Muscle of leg (tissue), 11 donors: Measurements from ENCODE around the gene USF1. TPM values are rescaled to one million over a fixed set of nuclear protein-coding genes. Genes with fewer than 3 reads are reported as not detected.

Experiments used
- DNase-seq: peaks from one replicate; pipeline ENCODE4 v3.0.0; 2013
- H3K27ac ChIP-seq: one replicate; pipeline ENCODE4 v1.5.1; 2013; ENCODE audit warnings: mild to moderate bottlenecking, low read length, control low read depth
- H3K27me3 ChIP-seq: one replicate; pipeline ENCODE4 v1.6.1; 2013; ENCODE audit warnings: low read length; ENCODE audit not compliant: control insufficient read depth, insufficient read depth
- H3K36me3 ChIP-seq: one replicate; pipeline ENCODE4 v1.6.1; 2013; ENCODE audit warnings: low read length; ENCODE audit not compliant: control insufficient read depth, insufficient read depth
- H3K4me1 ChIP-seq: one replicate; pipeline ENCODE4 v1.6.1; 2013; ENCODE audit warnings: low read length; ENCODE audit not compliant: control insufficient read depth, insufficient read depth
- H3K4me3 ChIP-seq: one replicate; pipeline ENCODE4 v1.5.1; 2013; ENCODE audit warnings: low read length, control low read depth
- H3K9me3 ChIP-seq: replicated peaks from 2 replicates; pipeline ENCODE4 v1.6.1; 2013; ENCODE audit warnings: low read depth, low read length; ENCODE audit not compliant: control insufficient read depth
- WGBS: methylation state at CpG from one replicate; pipeline ENCODE4 v1.1.5; 2013; ENCODE audit warnings: missing lambda C conversion rate; ENCODE audit not compliant: insufficient coverage; 5-methylcytosine and 5-hydroxymethylcytosine counted together
- polyA plus RNA-seq, 8 donors: library from polyadenylated mRNA; unstranded; fragments of 120-200 nt; gene quantifications; one replicate each; pipeline versions ENCODE4 v1.2.1 to v1.2.3, GENCODE V29; 2013; ENCODE audit warnings: inconsistent platforms in 1 of 8, low replicate concordance in 1 of 8; ENCODE audit not compliant: insufficient read length in 8 of 8, insufficient read depth in 1 of 8
- total RNA-seq: library from RNA; stranded (reverse); fragments of 120-200 nt; gene quantifications from one replicate; pipeline ENCODE4 v1.2.4, GENCODE V29; 2013

USF1 gene
- total and polyA plus RNA-seq, 9 donors: 34.9 to 46.9 (median 38.2) TPM

DNA sequence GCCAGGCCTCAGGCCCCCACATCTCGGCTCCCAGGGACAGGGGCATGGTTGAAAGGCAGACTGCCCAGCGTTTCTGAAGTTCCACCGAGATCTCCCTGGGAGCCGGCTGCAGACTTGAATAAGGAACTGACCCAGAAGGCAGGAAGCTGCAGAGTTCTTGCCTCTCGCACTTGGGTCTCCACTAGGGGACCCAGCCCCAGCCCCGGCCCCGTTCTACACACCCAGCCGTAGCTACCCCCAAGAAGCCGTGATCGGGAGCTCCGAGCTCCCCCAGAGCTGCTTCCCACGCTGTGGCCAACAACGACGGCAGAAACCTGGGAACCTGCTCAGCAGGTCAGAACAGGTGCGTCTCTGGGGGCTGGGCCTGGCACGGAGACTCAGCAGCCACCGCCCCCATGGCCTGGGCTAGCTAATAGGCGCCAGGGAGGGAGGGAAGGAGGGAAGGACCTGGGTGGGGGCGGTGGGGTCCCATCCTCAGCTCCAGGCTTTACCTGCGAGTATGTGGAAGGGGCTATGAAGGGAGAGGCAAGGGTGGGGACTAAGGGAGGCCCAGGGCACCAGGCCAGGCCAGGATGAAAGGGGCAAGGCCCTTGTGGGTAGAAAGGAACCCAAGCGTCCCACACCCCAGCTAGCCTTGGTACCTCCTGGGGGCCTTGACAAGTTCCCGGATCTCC lies 43.6 kb upstream of the USF1 start, which contains the start of gene NECTIN4:
NECTIN4 (minus strand) TSS at position 308 of the 674 bp plus-strand sequence; CDS start at position 46, 262 bp downstream.
- no peaks in the 10 kb centered on the region for H3K9me3 ChIP-seq
- no peak for DNase-seq
- H3K4me3 ChIP-seq: no peak within 1 kb of the TSS
- H3K4me1 ChIP-seq: no peaks in the 10 kb centered on the region
- H3K27me3 ChIP-seq: no peaks in the 10 kb centered on the region
- H3K27ac ChIP-seq: no peak within 1 kb of the TSS
- no peaks in the 10 kb centered on the region for H3K36me3 ChIP-seq
- WGBS: 47% methylated on average over 18 of the region's 22 CpGs

DNA sequence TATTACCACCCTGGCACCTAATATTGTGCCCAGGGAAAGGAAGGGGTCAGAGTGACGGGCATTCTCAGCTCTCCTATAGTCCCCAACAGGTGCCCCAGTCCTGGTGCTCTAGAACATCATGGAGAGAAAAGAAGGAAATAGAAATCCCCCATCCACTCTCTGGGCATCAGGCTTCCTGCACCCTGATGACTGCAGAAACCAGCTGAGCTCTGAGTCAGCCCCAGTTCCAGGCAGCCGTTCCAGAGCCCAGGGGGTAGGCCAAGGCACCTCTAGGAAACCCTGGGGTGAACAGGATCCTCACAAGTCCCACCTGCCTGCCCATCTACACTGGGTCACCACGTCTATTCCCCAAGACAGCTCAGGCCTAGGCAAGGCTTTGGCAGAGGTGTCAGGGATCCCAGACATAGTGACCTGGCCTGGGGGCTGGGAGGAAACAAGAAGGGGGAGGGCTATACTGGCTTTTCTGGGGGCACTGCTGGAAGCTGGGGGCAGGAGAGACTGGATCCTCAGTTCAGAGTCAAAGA lies 42.9 kb upstream of the USF1 start:
- no peak overlapping the region for H3K27ac ChIP-seq

DNA sequence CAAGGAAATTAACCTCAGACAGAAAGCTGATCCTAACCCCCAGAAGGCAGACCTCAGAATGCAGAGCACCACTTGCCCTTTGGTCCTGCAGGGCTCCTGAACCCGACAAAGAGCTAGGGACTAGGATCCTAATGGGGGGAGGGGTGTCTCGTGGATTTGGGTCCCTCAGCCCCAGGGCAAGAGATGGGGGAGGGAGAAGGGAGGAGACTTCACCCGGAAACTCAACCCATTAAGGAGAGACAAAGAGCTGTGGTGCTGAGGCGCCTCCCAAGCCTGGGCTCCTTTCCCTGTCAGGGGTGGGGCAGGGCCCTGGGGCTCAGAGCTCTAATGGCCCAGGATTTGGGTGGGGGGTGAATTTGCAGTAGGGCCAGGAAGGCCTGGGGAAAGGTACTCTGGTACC lies 40.7 kb upstream of the USF1 start:
- Histone ChIP-seq H3K27me3 (no peaks in the 10 kb centered on the region), H3K4me3 (no peak overlapping the region), H3K27ac (no peak overlapping the region), H3K9me3 (no peaks in the 10 kb centered on the region), H3K4me1 (no peaks in the 10 kb centered on the region), H3K36me3 (no peaks in the 10 kb centered on the region)
- WGBS: 57% methylated on average over 3 of the region's 4 CpGs
- DNase-seq: no peak

More for the DNA sequence above, 42.9 kb upstream of the USF1 start:
- H3K27me3 ChIP-seq: no peaks in the 10 kb centered on the region
- no peak for DNase-seq
- WGBS: 67% methylated on average over 1 of the region's 3 CpGs
- no peaks in the 10 kb centered on the region for H3K9me3 ChIP-seq
- H3K36me3 ChIP-seq: no peaks in the 10 kb centered on the region
- H3K4me3 ChIP-seq: no peak overlapping the region
- H3K4me1 ChIP-seq: no peaks in the 10 kb centered on the region

DNA sequence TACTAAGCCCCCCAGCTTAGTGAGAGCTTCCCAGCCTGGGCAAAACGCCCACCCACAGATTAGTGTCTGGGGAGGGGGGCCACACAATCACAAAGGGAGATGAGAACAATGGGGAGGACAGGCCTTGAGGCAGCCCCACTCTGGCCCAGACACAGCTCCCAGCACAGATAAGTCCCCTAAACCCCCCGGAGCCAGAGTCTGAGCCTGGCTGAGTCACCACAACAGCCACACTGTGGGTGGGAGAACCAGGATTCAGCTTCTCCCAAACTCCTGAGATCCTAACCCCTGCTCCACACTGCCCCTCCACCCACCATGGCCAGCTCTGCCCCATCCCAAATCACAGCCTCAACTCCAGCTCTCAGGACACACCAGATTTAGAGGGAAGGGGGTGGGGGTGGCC lies 39.4 kb upstream of the USF1 start:
- no peaks in the 10 kb centered on the region for H3K4me1 ChIP-seq
- no peak for DNase-seq
- WGBS: no CpG with 5 or more reads among the region's 2 CpGs
- H3K27ac ChIP-seq: no peak overlapping the region
- no peak overlapping the region for H3K4me3 ChIP-seq
- no peaks in the 10 kb centered on the region for H3K36me3 ChIP-seq
- no peaks in the 10 kb centered on the region for H3K9me3 ChIP-seq
- H3K27me3 ChIP-seq: peaks cover under 1% of the 10 kb centered on the region

DNA sequence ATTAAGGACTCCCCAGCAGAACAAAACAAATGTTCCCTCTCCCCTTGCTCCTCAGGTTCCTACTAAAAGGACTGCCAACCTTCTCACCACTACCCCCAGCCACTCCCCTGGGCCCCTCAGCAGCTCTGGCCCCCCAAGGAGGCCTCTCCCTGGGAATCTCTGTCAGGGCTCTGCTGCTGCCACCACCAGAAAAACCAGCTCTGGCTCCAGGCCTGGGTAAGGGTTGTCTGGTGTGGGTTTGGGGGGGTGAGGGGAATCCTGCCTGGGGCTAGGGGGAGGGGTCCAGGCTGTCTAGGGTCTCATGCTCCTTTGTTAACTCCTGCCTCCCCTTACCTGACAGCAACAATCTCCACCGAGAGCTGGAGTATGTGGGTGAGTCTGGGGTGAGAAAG lies 38.8 kb upstream of the USF1 start:
- Histone ChIP-seq H3K36me3 (no peaks in the 10 kb centered on the region), H3K4me1 (no peaks in the 10 kb centered on the region), H3K4me3 (no peak overlapping the region), H3K9me3 (no peaks in the 10 kb centered on the region), H3K27me3 (peaks cover 6% of the 10 kb centered on the region), H3K27ac (no peak overlapping the region)
- WGBS: no CpG with 5 or more reads among the region's 1 CpG
- no peak for DNase-seq

DNA sequence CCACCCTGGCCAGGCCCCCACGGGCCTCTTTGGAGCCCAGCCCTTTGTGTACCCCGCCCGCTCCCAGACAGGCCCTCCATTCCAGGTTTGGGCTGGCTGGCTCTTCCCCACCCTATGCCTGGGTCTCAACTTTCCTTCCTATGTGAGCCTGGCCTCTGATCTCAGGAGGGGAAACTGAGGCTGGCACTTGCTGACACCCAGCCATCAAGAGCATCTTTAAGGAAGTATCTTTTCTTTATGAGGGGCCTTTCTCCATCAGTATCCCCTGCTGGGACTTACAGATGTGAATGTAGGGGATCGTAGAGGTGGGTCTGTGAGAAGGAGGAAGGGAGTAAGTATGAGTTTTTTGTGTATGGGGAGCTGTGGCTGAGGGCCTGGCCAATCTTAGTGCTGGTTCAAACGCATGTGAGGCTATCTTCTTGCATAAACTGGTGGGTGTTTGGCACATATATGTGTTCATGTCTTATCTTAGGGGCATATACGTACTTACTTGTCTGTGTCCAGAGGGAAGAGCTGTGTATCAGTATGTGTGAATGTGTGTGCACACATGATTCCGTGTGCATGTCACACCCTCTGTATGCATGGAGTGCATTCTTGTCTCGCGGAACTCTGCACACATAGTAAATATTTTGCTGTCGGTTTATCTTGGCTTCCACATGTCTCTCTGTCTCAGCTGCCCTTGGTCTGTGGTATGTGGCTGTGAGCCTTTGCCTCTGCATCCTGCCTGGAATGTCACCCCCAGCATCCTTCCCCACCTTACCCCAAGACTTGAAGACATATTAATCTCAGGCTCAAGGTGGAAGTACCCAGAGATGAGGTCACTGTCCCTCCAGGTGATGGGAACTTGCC lies 38.2 kb upstream of the USF1 start:
- WGBS: 65% methylated on average over 3 of the region's 10 CpGs
- H3K4me1 ChIP-seq: no peaks in the 10 kb centered on the region
- no peak for DNase-seq
- H3K9me3 ChIP-seq: no peaks in the 10 kb centered on the region
- H3K27ac ChIP-seq: no peak overlapping the region
- peaks cover 13% of the 10 kb centered on the region for H3K27me3 ChIP-seq
- H3K36me3 ChIP-seq: no peaks in the 10 kb centered on the region
- H3K4me3 ChIP-seq: no peak overlapping the region

DNA sequence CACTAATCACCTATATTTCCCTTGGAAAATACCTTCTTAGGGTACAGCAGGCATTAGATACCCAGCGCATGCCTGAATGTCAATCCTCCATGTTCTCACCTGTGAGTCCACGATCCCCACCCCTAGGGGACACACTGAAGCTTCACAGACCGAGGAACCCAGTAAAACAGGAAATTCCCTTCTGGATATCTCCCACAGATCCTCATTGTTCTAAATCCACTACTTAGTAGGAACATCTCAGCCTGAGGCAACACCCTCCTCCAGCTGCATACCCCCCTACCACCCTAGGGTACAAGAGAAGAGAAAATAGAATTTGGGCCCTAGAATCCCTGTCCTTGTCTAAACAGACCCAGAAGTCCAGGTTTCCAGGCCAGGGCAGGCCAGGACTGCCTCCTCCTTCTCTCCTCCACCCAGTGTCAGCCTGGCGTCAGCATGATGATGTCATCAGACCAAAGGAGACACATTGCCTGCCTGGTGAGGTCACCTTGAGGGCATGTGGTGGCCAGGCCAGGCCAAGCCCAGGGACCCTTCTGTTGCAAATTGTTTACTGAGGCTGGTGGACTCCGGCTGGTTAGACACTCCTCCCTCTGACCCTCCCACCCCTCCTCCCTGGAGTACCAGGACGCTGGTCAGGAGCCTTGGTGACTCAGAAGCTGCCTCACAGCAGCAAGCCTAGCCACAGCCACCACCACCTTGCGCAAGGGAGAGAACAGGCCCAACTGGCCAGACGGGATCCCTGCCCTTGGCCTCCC lies 37.4 kb upstream of the USF1 start:
- H3K27ac ChIP-seq: no peak overlapping the region
- H3K4me3 ChIP-seq: no peak overlapping the region
- no peaks in the 10 kb centered on the region for H3K36me3 ChIP-seq
- H3K27me3 ChIP-seq: peaks cover 13% of the 10 kb centered on the region
- no peaks in the 10 kb centered on the region for H3K4me1 ChIP-seq
- DNase-seq: no peak
- no peaks in the 10 kb centered on the region for H3K9me3 ChIP-seq
- 65% methylated on average over 6 of the region's 8 CpGs for WGBS

DNA sequence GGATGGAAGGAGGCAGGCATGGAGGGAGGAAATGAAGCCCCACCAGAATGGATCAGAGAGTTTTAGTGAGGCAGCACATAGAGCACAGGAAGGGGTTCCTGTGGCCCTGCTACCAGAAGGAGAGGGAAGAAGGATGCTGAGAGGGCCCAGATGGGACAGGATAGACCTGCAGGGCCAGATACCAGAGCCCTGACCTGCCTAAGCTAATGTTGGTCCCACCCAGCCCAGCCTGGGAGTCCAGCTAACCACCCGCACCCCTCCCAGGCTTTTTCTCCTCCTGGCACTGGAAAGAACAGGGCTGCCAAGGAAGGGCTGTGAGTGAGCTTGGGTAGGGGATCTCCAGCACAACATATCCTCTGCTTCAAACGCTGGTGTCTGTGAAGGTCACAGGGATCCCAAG lies 36.7 kb upstream of the USF1 start:
- peaks cover 14% of the 10 kb centered on the region for H3K27me3 ChIP-seq
- H3K27ac ChIP-seq: no peak overlapping the region
- no peaks in the 10 kb centered on the region for H3K36me3 ChIP-seq
- no peaks in the 10 kb centered on the region for H3K9me3 ChIP-seq
- no peak for DNase-seq
- H3K4me3 ChIP-seq: no peak overlapping the region
- H3K4me1 ChIP-seq: no peaks in the 10 kb centered on the region
- WGBS: no CpG with 5 or more reads among the region's 2 CpGs

DNA sequence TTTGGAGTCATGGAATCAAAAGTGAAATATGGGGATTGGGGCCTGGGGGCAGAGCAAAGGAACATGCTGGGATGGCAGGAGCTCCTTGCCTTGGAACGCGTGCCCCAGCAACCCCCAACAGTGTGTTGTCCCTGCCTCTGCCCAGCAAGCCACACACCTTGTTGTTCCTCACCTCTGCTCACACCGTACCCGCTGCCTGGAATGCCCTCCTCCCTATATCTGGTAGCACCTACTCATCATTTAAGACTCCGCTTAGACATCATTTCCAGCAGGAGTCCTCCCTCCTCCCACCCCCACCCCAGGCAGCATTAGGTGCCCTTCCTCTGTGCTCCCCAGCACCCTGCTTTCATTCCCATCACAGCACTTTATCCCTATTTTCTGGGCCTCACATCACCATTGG lies 35.7 kb upstream of the USF1 start:
- Histone ChIP-seq H3K9me3 (no peaks in the 10 kb centered on the region), H3K27ac (no peak overlapping the region), H3K4me3 (no peak overlapping the region), H3K4me1 (no peaks in the 10 kb centered on the region), H3K27me3 (peaks cover 14% of the 10 kb centered on the region), H3K36me3 (no peaks in the 10 kb centered on the region)
- DNase-seq: no peak
- 83% methylated on average over 5 of the region's 5 CpGs for WGBS
